ENCODE results near the gene CALCOCO2. TPM values are rescaled to one million over a fixed set of nuclear protein-coding genes. Genes with fewer than 3 reads are reported as not detected.

The CALCOCO2 gene
- total and polyA plus RNA-seq, 2 of the 13 experiments (the other 11 are each of a cell fraction or from before 2014, with no cell fraction given): 72.9 to 111 TPM

DNA sequence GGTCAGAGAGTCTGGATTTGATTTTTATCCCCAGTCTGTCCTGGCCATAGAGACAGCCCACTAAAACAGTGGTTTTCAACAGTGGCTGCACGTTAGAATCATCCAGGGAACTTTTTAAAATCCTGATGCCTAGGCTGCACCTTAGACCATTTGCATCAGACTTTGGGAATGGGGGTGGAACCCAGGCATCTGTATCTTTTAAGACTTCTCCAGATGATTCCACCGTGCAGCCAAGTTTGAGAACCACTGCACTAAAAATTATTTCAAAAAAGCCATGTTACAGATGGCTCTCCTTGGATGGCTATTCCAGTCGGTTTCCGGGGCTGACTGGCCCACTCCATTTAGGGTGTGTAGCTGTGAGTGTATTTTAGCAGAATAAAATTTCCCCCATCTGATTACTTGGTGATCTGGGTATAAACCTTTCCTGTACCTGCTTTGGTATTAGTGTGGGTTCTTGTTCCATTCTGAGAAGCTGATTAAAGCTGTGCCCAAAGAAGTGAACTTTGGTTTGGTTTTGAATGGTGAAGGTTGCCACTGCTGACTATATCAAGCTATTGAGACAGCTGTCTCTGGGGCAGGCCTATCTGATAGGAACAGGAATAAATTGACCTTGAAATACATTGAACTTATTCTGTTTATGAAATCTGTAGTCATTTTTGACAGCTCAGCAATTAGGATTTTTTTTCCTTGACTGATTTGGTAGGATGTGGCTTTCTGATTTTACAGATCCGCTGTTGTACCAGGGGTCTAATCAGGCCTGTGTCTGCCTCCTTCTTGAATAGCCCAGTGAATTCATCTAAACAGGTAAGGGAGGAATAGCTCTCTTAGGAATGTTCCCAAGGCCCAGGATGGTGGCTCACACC, 63.0 kb downstream of the CALCOCO2 start (continued):
- TF ChIP-seq HNRNPLL (IDR thresholded peaks at IDR 0.05; ENCODE audit: low read depth, low read length, poor library complexity, severe bottlenecking): no peak
- TF ChIP-seq, protein P1, sequence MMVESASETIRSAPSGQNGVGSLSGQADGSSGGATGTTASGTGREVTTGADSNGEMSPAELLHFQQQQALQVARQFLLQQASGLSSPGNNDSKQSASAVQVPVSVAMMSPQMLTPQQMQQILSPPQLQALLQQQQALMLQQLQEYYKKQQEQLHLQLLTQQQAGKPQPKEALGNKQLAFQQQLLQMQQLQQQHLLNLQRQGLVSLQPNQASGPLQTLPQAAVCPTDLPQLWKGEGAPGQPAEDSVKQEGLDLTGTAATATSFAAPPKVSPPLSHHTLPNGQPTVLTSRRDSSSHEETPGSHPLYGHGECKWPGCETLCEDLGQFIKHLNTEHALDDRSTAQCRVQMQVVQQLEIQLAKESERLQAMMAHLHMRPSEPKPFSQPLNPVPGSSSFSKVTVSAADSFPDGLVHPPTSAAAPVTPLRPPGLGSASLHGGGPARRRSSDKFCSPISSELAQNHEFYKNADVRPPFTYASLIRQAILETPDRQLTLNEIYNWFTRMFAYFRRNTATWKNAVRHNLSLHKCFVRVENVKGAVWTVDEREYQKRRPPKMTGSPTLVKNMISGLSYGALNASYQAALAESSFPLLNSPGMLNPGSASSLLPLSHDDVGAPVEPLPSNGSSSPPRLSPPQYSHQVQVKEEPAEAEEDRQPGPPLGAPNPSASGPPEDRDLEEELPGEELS (CRISPR knock-in tag; IDR thresholded peaks at IDR 0.05): no peak
- no peak for TF ChIP-seq SRY (CRISPR knock-in tag; IDR thresholded peaks at IDR 0.05)
- TF ChIP-seq, protein P2, sequence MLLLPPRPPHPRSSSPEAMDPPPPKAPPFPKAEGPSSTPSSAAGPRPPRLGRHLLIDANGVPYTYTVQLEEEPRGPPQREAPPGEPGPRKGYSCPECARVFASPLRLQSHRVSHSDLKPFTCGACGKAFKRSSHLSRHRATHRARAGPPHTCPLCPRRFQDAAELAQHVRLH (CRISPR knock-in tag; IDR thresholded peaks at IDR 0.05; ENCODE audit: borderline replicate concordance, low read depth): no peak
- no peak for TF ChIP-seq RCOR2 (CRISPR knock-in tag; IDR thresholded peaks at IDR 0.05)
- TF ChIP-seq THAP11 (CRISPR knock-in tag; IDR thresholded peaks at IDR 0.05): no peak
- TF ChIP-seq ZNF296 (CRISPR knock-in tag; conservative IDR thresholded peaks at IDR 0.05): no peak
- TF ChIP-seq GABPB1 (CRISPR knock-in tag; IDR thresholded peaks at IDR 0.05): no peak
- TF ChIP-seq, protein P3, sequence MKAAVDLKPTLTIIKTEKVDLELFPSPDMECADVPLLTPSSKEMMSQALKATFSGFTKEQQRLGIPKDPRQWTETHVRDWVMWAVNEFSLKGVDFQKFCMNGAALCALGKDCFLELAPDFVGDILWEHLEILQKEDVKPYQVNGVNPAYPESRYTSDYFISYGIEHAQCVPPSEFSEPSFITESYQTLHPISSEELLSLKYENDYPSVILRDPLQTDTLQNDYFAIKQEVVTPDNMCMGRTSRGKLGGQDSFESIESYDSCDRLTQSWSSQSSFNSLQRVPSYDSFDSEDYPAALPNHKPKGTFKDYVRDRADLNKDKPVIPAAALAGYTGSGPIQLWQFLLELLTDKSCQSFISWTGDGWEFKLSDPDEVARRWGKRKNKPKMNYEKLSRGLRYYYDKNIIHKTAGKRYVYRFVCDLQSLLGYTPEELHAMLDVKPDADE (CRISPR knock-in tag; IDR thresholded peaks at IDR 0.05): no peak
- TF ChIP-seq, protein P4, sequence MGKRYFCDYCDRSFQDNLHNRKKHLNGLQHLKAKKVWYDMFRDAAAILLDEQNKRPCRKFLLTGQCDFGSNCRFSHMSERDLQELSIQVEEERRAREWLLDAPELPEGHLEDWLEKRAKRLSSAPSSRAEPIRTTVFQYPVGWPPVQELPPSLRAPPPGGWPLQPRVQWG (CRISPR knock-in tag; IDR thresholded peaks at IDR 0.05; ENCODE audit: borderline replicate concordance, low read depth): no peak
- TF ChIP-seq ZFX (CRISPR knock-in tag; IDR thresholded peaks at IDR 0.05; ENCODE audit: low read depth): no peak
- TF ChIP-seq SP5 (CRISPR knock-in tag; IDR thresholded peaks at IDR 0.05; ENCODE audit: borderline replicate concordance, low read depth): no peak
- TF ChIP-seq, protein P5, sequence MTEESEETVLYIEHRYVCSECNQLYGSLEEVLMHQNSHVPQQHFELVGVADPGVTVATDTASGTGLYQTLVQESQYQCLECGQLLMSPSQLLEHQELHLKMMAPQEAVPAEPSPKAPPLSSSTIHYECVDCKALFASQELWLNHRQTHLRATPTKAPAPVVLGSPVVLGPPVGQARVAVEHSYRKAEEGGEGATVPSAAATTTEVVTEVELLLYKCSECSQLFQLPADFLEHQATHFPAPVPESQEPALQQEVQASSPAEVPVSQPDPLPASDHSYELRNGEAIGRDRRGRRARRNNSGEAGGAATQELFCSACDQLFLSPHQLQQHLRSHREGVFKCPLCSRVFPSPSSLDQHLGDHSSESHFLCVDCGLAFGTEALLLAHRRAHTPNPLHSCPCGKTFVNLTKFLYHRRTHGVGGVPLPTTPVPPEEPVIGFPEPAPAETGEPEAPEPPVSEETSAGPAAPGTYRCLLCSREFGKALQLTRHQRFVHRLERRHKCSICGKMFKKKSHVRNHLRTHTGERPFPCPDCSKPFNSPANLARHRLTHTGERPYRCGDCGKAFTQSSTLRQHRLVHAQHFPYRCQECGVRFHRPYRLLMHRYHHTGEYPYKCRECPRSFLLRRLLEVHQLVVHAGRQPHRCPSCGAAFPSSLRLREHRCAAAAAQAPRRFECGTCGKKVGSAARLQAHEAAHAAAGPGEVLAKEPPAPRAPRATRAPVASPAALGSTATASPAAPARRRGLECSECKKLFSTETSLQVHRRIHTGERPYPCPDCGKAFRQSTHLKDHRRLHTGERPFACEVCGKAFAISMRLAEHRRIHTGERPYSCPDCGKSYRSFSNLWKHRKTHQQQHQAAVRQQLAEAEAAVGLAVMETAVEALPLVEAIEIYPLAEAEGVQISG (CRISPR knock-in tag; IDR thresholded peaks at IDR 0.05): no peak
- TF ChIP-seq AHR (CRISPR knock-in tag; IDR thresholded peaks at IDR 0.05): no peak
- peak; percentile 87 for TF ChIP-seq MAFF (IDR thresholded peaks at IDR 0.05; ENCODE audit: low read depth, low read length)
- TF ChIP-seq ZNF3 (CRISPR knock-in tag; IDR thresholded peaks at IDR 0.05): no peak
- no peak for TF ChIP-seq TCF7L2 (IDR thresholded peaks at IDR 0.05; ENCODE audit: low read depth, low read length)
- TF ChIP-seq, protein P6, sequence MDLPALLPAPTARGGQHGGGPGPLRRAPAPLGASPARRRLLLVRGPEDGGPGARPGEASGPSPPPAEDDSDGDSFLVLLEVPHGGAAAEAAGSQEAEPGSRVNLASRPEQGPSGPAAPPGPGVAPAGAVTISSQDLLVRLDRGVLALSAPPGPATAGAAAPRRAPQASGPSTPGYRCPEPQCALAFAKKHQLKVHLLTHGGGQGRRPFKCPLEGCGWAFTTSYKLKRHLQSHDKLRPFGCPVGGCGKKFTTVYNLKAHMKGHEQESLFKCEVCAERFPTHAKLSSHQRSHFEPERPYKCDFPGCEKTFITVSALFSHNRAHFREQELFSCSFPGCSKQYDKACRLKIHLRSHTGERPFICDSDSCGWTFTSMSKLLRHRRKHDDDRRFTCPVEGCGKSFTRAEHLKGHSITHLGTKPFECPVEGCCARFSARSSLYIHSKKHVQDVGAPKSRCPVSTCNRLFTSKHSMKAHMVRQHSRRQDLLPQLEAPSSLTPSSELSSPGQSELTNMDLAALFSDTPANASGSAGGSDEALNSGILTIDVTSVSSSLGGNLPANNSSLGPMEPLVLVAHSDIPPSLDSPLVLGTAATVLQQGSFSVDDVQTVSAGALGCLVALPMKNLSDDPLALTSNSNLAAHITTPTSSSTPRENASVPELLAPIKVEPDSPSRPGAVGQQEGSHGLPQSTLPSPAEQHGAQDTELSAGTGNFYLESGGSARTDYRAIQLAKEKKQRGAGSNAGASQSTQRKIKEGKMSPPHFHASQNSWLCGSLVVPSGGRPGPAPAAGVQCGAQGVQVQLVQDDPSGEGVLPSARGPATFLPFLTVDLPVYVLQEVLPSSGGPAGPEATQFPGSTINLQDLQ (CRISPR knock-in tag; IDR thresholded peaks at IDR 0.05): no peak
